NCI-H128 (cell line): ENCODE measurements around the gene BLID.

ENCODE experiments used
- DNase-seq: peaks from one replicate; lab custom pipeline; 2025; ENCODE audit not compliant: unreplicated experiment; lab: John Stamatoyannopoulos, UW

Gene BLID

DNA sequence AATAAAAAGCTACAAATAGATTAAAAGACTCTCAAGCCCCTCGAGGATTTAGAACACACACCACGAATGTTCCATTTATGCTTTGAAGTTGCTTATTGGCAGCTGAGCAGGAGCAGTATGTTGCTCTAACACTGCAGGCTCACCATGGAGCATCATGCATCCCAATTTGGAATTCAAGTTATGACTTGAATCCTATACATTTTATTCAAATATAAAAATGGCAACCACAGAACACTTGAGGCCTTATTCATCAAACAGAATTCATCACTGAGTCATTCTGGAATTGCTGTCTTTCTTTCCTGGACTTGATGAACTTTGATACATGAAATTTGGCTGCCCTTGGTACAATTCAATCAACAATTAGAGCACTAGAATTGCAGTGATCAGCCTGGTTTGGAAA is 24.5 kb upstream of the BLID start:
- no peak for DNase-seq

DNA sequence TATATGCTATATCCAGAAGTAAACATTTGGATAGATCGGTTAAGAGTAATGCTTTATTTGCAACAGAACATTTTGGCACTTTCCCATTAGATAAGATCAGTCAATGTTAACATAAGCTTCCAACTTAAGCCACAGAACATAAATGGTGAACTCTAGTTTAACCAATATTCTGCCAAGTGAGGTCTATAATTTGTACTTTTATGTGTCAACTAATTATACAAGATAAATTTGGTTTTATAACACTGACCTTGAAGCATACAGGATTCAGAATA is 23.5 kb upstream of the BLID start:
- DNase-seq: no peak

DNA sequence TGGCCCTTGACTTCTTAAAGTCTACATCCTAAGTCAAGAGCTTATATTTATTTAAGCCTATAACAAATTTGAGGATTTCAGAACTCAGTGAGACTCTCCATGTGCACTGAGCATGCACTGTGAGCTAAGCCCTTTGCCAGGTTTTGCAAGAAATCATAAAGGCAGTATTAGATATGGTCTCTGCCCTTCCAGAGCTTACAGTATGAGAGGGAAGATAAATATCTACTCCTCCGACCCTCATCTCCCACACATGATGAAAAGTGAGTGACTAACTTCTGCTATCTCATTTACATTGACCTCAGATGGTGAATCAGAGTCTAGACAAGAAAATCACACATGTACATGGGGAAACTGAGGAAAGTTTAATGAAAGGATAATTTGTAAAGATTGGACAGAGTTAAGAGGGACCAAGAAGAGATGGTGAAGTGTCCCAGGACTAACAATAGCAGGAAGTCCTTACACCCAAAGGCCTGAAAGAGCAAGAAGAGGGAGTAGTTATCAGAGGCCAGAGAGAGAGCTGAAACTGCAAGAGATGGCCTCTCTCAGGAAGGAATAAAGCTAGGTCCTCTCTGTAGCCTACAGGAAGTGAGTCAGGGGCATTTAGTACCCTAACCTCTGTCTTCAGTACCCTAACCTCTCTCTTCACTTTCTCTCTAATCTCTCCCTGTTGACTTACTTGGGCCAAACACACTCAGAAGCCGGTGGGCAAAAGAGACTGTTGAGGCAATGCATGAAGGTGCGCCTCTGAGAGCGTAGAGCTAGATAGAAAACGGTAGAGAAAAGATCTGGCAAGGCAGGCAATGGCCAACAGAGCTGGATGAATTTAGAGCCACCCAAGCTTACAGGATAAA is 23.0 kb upstream of the BLID start:
- DNase-seq: no peak

DNA sequence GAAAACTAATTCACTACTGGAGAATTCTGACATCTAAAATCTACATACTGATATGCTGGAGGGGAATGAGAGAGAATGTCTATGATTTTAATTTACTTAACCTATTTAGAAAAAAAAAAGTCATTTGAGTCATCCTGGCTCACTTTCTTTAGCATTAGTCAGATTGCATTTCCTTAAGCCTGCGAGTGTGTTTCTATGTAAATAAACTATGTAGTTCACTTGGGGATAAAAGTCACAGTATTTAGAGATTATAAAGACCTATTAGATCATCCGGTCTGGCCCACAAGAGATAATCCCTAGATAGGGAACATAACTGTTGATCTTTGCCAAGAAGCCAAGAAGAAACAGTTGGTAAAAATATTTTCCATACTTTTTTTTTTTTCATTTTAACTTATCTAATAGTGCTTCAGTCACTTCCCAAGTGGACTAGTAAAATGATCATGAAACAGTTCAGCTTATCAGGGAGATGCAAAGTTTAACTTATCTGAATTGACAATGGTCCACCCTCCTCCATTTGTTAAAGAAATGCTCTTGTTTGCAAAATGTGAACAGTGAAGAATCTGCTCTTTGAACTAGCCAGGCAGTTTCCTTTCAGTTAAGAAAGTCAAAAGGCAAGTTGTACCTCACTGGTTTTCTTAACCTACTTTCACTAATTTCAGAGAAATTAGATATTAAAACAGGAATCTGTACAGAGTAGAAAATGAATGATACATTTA is 21.2 kb upstream of the BLID start:
- DNase-seq: no peak

GRCh38 chr11:122131126-122131525 is 15.1 kb upstream of the BLID start:
- no peak for DNase-seq

DNA sequence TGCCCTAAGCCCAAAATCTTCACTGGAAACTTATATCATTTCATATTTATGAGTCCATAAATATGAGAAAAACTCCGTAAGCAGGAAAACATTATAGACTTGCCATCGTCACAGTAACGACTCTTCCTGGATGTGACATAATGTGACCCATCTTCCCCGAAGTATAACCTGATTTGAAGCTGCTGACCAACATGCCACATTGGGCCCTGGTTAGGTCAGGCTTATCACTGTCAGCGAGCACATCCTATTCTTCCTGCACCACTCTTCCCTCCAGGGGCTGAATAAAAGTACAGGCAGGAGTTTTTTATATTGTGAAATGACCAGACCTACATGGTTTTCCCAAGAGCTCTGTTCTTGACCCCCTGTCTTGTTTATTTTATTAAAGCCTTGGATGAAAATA is 12.1 kb upstream of the BLID start:
- no peak for DNase-seq

- DNase-seq: no peak
These were observed 11.0 kb upstream of the BLID start for GRCh38 chr11:122127020-122127419.

- no peak for DNase-seq
These were observed 10.1 kb upstream of the BLID start for GRCh38 chr11:122126024-122126688.

- DNase-seq: no peak
These were observed 7.4 kb upstream of the BLID start for GRCh38 chr11:122123263-122123929.

DNA sequence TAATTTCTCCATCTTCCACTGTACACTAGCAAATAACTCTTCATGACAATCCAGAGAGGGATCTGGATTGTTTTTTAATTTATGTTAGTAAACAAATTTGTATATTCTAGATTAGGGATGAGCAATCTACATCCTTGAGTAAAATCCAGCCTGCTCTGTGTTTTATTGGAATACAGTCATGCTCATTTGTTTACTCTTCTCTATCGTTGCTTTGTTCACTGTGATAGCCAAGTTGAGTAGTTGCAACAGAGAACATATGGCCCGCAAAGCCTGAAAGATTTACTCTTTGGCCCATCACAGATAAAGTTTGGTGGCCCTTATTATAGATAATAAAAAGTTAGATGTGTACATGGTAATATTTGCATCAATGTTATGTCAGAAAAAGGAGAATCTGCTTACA is 6.2 kb upstream of the BLID start:
- no peak for DNase-seq

DNA sequence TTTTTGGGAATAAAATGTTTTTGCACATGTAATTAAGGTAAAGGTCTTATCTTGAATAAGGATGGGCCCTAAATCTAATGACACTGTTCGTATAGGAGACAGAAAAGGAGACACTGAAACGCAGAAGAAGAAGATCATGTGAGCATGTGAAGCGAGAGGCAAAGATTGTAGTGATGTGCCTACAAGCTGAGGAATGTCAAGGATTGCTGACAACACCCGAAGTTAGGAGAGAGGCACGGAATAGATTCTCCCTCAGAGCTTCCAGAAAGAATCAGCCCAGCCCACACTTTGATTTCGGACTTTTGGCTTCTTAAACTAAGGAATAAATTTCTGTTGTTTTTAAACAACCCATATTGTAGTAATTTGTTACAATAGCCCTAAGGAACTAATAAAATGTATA is 4.1 kb upstream of the BLID start:
- no peak for DNase-seq

GRCh38 chr11:122116591-122116990 is 576 bp upstream of the BLID start:
- no peak for DNase-seq

DNA sequence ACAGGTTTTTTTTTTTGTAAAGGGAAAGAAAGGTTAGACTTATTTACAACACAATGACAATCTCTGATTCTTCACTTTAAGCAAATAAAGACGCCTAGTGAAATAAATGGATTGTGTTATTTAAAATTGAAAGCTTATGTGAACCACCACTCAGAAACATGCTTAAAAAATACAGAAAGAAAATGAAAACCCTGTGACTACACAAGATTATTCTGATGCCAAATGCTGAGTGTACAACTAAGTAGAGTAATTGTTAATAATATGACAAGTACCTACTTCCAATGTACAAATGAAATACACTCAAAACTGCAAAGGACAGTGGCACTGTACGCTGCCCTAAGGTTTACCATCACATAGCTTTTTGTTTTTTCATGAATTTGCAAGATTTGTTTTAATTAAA is 1.0 kb downstream of the BLID start:
- no peak for DNase-seq

- DNase-seq: no peak
These were observed 1.9 kb downstream of the BLID start for GRCh38 chr11:122113836-122114825.

DNA sequence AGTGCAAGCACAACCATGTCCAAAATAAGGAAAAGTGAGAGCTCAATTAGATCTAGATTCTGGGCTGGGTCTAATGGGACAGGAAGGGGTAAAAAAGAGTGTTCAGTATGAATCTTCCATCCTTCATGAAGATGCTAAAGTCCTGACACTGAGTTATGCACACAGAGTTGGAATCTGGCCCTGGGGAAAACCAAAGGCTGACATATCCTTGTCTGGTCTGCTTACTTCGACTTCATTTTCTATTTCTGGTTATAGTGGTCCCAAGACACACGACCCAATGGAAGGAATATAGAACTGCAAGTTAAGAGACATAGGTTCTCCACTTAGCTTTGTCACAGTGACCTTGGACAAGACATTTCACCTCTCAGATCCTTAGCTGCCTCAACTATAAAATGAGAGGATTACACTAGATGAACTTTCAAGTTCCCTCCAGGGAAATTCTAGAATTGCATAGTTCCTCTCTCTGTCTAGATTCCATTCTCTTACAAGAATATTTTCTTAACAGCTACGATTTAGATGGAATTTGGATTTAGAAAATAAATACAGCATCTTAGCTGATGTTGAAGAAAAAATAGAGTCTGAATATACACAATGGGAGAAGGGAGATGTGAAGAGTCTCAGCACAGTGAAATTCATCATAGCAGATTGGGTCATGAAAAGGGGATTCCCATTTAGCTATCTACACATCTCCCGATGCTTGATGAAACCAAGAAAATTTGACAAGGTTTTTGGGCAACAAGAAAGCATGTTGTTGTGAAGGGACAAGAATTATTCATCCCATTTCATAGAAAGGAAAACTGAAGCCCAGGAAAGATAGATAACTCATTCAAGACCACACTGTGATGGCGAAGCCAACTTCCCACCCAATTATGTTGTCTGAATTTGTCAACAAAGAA is 3.3 kb downstream of the BLID start:
- DNase-seq: no peak

DNA sequence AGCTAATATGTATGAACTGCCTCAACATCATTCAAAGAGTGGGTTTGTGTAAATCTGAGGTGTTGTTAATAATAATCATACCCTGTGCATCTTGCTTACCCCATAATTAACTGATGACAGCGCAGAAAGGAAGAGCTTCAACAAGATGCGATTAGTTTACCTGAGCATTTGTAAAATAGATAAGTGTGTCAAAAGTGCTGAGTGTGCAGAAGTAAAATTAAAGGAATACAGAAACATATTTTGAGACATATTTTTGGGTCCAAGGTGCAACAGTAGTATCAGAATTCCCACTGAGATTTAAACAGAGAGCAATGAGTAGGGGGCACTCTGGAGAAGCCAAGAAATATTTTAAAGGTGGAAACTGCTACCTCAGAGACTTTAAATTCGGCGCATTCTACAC is 6.1 kb downstream of the BLID start:
- DNase-seq: no peak

GRCh38 chr11:122108828-122109227 is 7.2 kb downstream of the BLID start:
- no peak for DNase-seq

DNA sequence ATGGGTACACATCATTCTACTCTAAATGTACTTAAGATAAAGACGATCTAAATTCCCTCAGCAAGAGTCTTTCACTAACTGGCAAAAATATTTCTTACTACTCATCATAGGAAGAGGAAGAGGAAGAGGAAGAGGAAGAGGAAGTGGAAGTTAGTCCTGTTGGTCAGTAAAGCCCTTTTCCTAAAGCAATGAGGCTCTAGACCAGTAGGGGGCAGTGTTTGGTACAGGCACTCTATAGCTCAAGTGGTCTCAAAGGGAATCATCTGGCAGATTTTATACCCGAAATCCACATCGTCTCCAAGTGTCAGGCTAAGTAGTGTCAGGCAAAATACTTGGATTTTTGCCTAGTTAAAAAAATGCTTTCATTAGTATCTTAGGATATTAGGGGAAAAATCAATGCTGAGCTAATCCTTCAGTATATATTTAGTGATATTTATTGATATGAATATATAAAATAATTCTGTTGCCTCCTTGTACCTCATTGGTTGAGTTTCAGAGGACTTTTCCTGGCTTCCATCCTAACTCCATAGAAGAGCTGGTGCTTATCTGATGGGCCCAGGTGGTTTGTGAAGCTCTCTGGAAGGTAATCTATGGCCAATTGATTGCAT is 7.7 kb downstream of the BLID start:
- no peak for DNase-seq

- DNase-seq: no peak
These were observed 8.4 kb downstream of the BLID start for GRCh38 chr11:122107566-122107965.
